Measurements from ENCODE around the gene CFAP57.

The CFAP57 gene

DNA sequence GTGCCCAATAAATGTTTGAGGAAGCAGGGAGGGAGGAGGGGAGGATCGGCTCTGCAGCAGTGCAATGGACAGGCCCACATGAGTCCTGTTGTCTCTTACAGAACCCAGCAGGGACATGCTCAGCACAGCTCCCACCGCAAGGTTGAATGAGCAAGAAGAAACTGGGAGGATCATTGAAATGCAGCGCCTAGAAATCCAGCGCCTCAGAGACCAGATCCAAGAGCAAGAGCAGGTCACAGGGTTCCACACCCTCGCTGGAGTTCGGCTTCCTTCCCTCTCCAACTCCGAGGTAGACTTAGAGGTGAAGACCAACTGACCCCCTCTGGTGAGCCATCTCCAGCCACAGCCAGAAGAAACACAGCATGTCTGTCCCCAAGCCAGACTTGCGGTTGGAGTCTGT lies 81.7 kb downstream of the CFAP57 start:
- DNase-seq (ENCODE audit: low read depth, low spot score), result no peak

DNA sequence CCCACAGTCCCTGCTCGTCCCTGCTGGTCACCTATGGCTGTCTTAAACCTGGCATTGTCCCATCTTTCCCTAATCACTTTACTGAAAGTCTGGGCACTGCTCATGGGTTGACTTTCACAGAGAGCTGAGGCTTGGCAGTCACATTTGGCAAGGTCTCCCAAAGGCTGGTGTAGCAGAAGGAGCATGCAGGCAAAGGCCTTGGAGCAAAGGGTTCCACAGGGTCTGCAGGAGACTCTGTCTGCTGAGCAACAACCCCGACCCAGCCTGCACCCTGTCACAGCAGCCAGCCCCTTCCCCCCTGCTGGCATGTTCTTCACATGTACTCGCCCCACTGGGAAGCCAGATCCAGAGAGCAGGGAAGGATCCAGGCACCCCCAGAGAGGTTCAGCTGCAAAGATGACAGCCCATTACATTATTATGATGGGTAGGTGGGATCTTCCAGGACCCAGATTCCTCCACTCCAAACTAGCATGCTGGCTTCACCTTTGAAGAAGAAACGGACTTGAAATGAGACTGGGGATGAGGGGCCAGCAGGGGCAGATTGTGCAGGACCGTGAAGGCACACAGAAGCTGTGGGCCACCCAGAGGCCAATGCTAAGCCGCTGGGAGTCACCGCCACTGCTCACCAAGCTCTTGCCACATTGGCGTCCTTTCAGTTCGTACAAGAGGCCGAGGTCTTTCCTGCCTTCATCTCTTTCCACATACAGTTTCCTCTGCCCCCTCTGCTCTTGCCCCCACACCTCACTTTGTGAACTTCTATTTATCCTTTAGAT lies 83.5 kb downstream of the CFAP57 start:
- DNase-seq (ENCODE audit: low read depth, low spot score), result no peak

DNA sequence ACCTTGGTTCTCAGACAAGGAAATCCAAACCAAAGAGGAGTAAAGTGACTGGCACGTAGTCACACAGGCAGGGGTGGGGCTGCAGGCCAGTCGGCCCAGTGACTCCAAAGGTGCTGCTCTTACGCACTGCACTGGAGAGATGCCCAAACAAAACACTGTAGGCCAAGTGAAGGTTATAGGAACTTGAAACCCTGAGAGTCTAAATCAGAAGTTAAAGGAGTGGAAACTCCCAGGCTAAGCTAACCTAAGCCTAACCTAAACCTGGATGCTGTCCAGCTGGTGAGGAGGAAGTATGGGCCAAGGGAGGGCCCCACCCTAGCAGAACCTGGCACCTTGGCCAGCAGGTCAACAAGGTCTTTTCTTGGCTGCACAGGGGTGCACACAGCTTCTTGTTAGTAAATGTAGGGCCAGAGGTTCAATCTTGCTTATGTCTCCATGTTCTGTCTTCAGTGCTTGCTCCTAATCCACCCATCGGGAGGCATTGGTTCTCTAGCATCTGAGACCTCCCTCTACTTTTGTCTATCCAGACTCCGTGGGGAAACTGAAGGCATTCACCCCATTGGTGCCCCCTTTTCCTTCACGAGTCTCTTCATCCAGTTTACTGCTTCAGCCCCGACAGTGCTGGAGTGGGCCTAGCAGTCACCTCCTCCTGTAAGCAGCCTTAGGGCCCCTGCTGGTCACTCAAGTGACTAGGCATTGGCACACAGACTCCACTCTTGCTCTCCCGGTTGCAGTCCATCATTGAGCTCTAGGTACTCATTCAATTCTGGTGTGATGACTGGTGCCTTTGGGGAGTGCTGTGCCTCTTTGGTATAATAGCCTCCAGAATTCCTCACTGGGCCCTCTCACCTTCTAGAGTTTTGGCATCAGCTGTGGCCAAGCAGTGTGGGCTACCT lies 84.8 kb downstream of the CFAP57 start:
- no peak for DNase-seq (ENCODE audit: low read depth, low spot score)

DNA sequence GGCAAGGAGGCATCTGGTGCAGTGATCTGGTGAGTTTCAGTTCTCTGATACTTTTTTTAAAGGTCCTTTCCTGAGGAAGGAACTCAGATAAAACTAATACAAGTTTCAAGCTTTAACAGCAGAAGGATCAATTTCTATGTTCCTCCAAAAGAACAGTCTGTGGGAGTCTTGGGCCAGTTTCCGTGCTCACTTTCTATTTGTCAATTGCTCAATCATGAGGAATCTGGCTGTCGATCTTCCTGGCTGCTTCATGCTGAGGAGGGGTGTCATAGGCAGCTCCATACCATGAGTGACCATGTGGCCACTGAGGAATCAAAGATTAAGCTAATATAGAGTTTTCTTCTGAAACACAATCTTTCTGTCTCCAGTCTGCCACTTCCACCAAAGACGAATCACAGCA lies 86.2 kb downstream of the CFAP57 start:
- no peak for DNase-seq (ENCODE audit: low read depth, low spot score)

DNA sequence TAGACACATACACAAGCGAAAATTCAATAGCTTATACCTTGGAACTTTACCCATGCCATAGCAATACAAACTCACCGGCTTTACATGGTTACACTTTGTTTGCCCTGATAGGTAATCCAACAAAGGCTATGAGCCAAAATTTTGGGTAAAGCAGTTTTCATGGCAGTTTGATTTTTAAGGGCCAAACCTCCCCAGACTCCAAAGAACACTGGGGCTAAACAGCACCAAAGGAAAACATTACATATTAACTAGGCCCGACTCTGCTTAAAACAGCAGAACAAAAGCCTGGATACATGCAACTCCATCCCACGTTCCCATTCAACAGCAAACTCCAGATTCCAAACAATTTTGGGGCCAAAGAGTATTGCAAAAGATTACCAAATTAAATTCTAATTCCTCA lies 93.3 kb downstream of the CFAP57 start:
- no peak for DNase-seq (ENCODE audit: low read depth, low spot score)

DNA sequence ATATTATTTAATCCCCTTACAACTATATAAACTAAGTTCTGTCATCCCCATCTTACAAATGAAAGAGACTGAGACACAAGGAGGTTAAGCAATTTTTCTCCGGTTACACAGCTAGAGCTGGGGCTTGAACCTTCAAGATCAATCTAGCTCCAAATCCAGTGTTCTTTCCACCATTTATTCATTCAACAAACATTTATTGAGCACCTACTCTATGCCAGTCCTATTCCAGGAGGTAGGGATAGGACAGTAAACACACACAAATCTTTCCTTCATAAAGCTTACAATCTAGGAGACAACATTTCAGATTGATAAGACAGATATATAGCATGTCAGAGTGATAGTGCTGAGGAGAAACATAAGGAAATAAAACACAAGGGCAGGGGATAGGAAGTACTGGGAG lies 94.8 kb downstream of the CFAP57 start:
- no peak for DNase-seq (ENCODE audit: low read depth, low spot score)

DNA sequence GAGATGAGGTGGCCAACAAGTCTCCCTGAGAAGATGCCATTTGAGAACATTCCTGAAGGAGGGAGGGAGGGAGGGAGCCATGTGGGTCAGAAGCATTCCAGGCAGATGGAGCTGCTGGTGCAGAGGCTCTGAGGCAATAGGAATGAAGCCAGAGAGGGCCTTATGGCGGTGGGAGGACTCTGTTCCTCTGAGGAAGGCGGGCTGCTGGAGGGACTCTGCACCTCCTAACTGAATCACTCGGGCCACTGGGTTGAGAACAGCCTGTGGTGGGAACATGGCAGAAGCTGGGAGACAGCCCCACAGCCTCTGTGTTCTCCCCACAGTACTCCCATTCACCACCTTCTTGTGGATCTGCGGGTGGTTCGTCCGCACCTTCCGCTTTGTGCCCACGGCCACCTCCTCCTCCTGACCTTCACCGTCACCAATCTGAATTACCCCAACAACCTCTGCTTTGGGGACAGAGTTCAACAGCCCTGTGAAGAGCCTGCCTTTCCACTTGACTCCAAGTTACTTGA lies 95.2 kb downstream of the CFAP57 start:
- DNase-seq (ENCODE audit: low read depth, low spot score), result no peak

DNA sequence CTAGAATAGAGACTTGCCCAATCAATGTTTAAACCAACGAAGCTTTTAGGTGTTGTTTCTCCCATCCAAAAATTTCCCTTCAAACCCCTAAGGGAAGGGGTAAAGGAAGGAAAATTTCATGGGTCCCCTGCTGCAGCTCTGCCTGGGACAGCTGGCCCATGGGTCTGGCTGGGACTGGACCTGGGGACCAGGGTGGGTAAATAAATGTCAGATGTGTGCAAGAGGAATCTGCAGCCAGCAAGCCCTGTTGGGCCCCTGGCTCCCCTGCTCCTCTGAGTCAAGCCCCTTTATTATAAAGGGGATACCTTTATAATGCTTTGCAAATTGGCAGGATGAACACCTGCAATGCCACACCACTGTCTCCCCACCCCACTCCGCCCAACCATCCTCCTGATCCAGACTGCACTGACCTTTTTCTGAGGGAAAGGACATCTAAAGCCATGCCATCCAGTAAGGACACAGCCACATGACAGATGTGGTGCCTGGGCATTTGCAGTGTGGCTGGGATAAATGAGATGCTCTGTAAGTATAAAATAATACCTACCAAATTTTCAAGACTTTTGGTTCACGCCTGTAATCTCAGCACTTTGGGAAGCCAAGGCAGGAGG lies 95.8 kb downstream of the CFAP57 start:
- no peak for DNase-seq (ENCODE audit: low read depth, low spot score)

DNA sequence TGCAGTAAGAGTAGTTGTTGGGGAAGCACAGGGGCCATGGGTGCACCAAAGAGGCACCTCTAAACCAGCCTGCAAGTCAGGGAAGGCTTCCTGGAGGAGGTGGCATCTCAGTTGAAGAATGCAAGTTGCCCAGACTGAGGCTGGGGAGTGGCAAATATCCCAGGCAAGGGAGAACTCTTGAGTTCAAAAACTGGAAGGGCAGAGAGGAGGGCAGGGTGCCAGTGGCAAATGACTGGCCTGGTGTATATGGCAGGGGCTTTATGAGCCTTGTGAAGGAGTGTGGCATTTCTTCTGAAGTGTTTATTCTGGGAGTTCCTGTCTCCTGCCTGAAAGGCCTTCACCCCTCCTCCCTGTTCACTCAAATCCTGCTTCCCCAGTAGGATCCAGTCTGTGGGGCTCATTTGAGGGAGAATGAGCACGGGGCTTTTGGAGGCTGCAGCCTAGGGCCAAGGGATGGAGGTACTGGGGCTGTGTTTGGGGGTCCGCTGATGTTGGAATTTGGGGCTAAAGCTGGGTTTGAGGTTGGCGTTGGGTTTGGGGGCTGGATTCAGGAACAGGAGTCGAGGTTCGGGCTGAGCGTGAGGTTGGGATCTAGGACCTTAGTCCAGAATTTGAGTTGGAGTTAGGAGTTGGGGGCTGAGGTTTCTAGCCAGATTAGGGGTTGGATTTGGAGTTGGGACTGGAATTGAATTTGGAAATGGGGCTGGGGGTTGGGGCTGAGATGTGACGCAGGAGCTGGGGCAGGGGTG lies 97.7 kb downstream of the CFAP57 start, which contains the start of gene TMEM125:
TMEM125 (plus strand) TSS at position 357 of the 749 bp plus-strand sequence. CDS start 2,740 bp downstream, outside the sequence.
- no peak for DNase-seq (ENCODE audit: low read depth, low spot score)

DNA sequence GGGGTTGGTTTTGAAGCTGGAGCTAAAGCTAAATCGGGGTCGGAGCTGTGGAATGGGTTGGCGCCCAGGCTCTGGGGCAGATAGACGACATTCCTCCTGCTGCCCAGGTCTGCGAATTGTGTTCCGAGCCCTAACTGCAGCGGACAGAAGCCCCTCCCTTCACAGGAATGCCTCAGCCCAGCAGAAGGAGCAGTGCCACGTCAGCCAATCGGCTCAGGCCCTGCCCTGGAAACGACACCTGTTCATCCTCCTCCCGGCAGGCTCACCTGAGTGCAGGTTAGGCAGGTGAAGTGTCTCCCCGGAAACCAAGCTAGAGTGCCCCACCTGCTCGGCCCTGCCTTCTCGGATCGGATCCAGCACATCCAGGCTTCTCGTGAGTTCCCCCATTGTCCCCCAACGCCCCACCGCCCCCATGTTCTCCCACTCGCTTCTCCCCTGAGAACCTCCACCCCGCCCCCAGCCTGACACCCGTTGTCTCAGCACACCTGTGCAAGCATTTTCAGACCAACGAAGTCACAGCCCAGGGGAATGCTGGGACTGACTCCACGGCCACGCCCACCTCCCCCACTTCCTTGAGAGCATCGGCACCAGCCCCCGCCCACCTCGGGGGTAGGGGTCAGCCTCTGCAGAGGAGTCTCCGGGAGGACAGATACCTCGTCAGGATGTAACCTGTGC lies 98.4 kb downstream of the CFAP57 start:
- peak; percentile 89 for DNase-seq (ENCODE audit: low read depth, low spot score)

DNA sequence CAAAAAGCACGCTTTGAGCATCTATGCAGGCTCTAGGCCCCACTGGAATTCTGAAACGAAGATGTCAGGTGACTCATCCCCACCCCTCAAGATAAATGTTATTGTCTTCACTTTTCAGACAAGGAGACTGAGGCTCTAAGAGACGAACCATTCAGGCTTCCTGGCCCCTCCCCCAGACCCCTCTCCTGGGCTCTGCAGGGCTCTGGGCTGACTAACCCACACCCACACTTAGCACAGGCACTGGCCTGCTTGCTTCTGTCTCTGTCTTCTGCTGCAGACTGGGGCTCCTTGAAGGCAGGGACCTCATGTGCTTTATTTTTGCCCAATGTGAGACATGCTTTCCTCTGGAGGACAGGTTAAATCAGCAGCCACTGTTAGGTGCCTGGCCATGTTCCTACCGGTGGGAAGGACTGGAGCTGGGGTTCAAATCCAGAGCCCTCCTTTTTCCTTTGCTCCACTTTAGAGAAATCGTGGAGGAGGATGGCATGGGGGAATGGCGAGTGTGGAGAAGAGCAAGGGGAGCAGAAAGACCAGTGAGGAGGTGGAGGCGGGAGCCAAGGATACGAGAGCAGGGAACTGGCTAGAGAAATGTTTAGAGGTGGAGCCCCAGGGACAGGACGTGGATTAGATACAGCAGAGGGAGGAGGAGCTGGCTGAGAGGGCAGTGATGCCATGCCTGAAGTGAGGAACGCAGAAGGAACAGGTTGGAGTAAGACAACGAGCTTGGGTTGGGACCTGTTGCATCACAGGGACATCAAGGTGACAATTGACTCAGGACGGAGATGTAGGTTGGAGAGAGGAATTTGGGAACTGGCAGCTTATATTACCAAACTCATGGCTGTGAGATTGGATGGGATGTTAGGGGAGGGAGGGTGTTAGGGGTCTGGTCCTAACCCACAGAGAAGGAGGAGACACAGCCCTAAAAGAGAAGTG lies 99.3 kb downstream of the CFAP57 start:
- peak; percentile 20 for DNase-seq (ENCODE audit: low read depth, low spot score)

DNA sequence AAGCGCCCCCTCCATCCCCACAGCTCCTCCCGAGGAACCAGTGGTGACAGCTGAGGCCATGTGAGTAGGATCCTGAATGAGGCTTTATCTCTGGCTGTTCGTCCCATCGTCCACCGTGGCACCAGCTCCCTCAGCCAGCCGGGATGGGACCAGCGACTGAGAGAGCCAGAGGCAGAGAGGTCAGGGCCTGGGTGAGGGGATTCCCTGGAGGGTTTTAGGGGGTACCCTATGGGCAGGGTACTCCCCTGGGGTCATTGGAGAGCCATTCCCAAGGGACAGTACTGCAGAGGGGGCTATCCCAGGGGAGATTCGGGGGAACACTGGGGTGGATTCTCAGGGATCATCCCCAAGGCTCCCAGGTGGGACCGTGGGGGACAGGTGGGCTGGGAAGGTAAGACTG lies 100.0 kb downstream of the CFAP57 start:
- no peak for DNase-seq (ENCODE audit: low read depth, low spot score)

DNA sequence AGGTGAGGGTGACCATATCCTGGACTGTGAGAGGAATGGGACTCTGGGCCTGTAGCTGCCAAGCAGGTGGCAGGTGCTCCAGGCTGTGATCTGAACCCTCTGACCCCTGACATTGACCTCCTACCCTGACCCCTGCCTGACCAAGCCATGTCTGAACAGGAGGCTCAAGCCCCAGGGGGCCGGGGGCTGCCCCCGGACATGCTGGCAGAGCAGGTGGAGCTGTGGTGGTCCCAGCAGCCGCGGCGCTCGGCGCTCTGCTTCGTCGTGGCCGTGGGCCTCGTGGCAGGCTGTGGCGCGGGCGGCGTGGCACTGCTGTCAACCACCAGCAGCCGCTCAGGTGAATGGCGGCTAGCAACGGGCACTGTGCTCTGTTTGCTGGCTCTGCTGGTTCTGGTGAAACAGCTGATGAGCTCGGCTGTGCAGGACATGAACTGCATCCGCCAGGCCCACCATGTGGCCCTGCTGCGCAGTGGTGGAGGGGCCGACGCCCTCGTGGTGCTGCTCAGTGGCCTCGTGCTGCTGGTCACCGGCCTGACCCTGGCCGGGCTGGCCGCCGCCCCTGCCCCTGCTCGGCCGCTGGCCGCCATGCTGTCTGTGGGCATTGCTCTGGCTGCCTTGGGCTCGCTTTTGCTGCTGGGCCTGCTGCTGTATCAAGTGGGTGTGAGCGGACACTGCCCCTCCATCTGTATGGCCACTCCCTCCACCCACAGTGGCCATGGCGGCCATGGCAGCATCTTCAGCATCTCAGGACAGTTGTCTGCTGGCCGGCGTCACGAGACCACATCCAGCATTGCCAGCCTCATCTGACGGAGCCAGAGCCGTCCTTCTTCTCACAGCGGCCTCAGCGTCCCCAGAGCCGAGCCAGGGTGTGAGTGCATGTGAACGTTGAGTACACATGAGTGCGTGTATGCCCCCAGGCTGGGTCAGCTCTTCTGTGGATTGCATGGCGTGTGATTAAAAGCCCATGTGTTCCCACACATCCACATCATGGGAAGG lies 100.7 kb downstream of the CFAP57 start:
- DNase-seq (ENCODE audit: low read depth, low spot score), result no peak

DNA sequence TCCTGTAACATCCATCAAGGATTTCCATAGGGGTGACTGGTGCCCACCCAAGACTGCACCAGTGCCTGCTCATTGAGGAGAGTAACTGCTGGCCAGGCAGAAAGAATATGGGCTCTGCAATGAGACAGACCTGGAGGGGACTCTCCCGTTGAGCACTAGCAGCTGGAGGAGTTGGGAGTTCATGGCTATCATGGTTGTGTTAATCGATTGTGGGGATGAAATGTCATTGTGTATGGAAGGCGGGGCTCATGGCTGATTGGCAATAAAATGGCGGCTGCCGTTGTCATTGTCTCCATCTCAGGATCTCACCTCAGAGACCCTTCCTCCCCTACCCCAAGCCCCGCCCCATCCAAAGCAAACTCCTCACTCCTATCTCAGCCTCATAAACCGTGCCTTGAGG lies 101.6 kb downstream of the CFAP57 start:
- DNase-seq (ENCODE audit: low read depth, low spot score), result no peak

DNA sequence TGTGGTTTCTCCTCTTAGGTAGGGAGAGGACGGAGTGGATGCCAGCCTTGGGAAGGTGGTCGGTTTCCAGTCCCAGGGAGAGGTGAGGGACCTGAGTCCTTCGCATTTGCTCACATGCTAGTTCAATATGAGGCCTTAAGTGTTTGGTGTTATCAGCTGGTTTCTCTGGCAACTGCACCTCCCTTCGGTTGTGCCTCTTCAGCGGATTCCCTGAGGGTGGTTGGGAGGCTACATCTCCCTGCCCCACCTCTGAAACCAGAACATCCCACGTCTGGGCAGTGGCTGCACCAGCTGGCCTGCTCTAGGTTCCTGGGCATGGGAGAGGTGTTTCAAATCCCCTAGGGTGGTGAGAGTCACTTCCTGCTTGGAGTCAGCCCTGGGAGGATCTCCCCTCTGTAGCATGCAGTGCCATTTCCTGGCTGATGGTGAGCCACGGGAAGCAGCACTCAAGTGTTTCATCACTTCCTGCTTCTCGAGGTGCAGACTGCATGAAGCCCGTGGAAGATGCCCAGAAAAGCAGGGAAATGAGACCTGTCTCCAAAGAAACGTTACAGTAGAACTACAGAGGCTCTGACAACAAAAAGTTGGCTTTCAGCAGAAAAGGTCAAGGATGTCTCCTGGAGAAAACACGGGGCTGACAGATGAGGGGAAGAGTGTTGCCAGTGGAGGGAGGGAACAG lies 102.1 kb downstream of the CFAP57 start:
- no peak for DNase-seq (ENCODE audit: low read depth, low spot score)

DNA sequence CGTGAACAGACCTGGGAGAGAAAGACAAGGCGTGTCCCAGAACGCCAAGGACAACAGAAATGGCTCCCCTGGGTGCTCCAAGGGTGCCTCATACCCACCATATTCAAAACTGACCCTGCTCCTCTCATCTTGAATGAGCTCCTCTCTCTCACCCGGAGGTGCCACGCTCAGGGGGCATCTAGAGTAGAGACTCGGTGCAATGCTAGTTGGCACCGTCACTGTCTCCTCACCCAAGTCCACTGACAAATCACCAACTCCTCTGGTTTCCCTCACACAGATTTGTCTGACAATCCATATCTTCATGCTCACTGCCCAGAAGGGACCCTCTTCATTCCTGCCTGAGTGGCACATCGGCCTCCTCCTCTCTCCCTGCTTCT lies 102.7 kb downstream of the CFAP57 start:
- DNase-seq (ENCODE audit: low read depth, low spot score), result no peak

DNA sequence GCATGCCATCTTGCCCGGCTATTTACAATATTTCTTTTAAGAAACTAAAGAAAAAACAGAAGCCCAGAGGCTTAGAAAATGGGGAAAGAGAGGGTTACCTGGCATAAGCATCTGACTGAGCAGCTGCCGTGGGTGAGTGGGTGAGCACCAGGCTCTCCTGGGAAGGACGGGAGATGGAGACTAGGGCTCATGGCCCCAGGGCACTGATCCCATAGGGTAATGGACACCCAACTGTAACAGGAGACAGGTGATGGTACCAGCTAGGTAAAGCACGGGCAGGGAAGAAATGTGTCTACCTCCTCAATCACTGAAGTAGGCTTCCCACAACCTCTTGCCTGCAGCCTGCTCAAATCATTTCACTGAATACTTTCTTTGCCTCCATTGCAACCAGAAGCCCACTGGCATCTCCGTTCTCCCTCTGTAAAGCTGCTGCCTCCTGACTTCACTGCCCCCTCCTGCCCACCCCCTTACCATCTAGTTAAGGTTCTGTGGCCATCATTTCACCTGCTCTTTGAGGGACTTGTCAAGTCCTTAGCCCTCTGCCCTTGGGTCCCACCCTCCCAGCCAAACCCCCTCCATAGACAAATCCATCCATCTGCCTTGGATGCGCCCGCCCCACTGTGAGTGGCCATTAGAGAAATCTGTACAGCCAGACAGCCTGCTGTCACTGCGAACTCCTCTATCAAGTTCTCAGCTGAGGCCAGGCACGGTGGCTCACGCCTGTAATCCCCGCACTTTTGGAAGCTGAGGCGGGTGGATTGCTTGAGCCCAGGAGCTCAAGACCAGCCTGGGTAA lies 103.9 kb downstream of the CFAP57 start:
- no peak for DNase-seq (ENCODE audit: low read depth, low spot score)
